Measurements from ENCODE around the gene ADAM12.

Gene ADAM12

GRCh38 chr10:126214021-126214420, 174.3 kb downstream of the ADAM12 start:
- DNase-seq (ENCODE audit: low read depth): no peak

- no peak for DNase-seq (ENCODE audit: low read depth)
Measured at GRCh38 chr10:126212738-126213137, 175.5 kb downstream of the ADAM12 start.

GRCh38 chr10:126210051-126210651, 178.1 kb downstream of the ADAM12 start:
- DNase-seq (ENCODE audit: low read depth): no peak

GRCh38 chr10:126209451-126209850, 178.8 kb downstream of the ADAM12 start:
- DNase-seq (ENCODE audit: low read depth): no peak

- DNase-seq (ENCODE audit: low read depth): no peak
Measured at GRCh38 chr10:126208726-126209302, 179.5 kb downstream of the ADAM12 start.

- no peak for DNase-seq (ENCODE audit: low read depth)
Measured at GRCh38 chr10:126207851-126208250, 180.4 kb downstream of the ADAM12 start.

GRCh38 chr10:126207313-126207771, 180.9 kb downstream of the ADAM12 start:
- DNase-seq (ENCODE audit: low read depth): no peak

GRCh38 chr10:126205486-126206205, 182.6 kb downstream of the ADAM12 start:
- no peak for DNase-seq (ENCODE audit: low read depth)

GRCh38 chr10:126204320-126204719, 184.0 kb downstream of the ADAM12 start:
- no peak for DNase-seq (ENCODE audit: low read depth)

- no peak for DNase-seq (ENCODE audit: low read depth)
Measured at GRCh38 chr10:126203746-126204145, 184.5 kb downstream of the ADAM12 start.

GRCh38 chr10:126201603-126202002, 186.7 kb downstream of the ADAM12 start:
- no peak for DNase-seq (ENCODE audit: low read depth)

GRCh38 chr10:126199221-126199998, 188.9 kb downstream of the ADAM12 start:
- no peak for DNase-seq (ENCODE audit: low read depth)

- no peak for DNase-seq (ENCODE audit: low read depth)
Measured at GRCh38 chr10:126198681-126199080, 189.6 kb downstream of the ADAM12 start.

- DNase-seq (ENCODE audit: low read depth): no peak
Measured at GRCh38 chr10:126197036-126197543, 191.2 kb downstream of the ADAM12 start.

GRCh38 chr10:126196281-126196680, 192.0 kb downstream of the ADAM12 start:
- DNase-seq (ENCODE audit: low read depth): no peak

GRCh38 chr10:126191192-126191591, 197.1 kb downstream of the ADAM12 start:
- DNase-seq (ENCODE audit: low read depth): no peak

- DNase-seq (ENCODE audit: low read depth): no peak
Measured at GRCh38 chr10:126188679-126189200, 199.5 kb downstream of the ADAM12 start.

GRCh38 chr10:126187399-126187798, 200.9 kb downstream of the ADAM12 start:
- no peak for DNase-seq (ENCODE audit: low read depth)

- DNase-seq (ENCODE audit: low read depth): no peak
Measured at GRCh38 chr10:126186766-126187165, 201.5 kb downstream of the ADAM12 start.

- no peak for DNase-seq (ENCODE audit: low read depth)
Measured at GRCh38 chr10:126185676-126186447, 202.4 kb downstream of the ADAM12 start.

GRCh38 chr10:126181626-126182025, 206.7 kb downstream of the ADAM12 start:
- DNase-seq (ENCODE audit: low read depth): no peak
